H9 (cell line): ENCODE results near the gene C1QTNF9B. TPM values are rescaled to one million over a fixed set of nuclear protein-coding genes. Genes with fewer than 3 reads are reported as not detected.
"Not testable (repeated sequence)": the region's sequence is repeated elsewhere in the genome, so short reads cannot be mapped to it uniquely, and the experiment has no call there.

ENCODE experiments used
- DNase-seq: peaks from one replicate; pipeline ENCODE4 v3.0.0-alpha.2; 2017
- H2AFZ ChIP-seq: one replicate; pipeline ENCODE4 v1.6.1; 2013; ENCODE audit warnings: mild to moderate bottlenecking, low read length, control low read depth, moderate library complexity
- H2AK5ac ChIP-seq: 2 replicates; pipeline ENCODE4 v1.6.1; 2013; ENCODE audit warnings: low read length, control low read depth, mixed read lengths; ENCODE audit not compliant: insufficient read length
- H2BK120ac ChIP-seq: one replicate; pipeline ENCODE4 v1.6.1; 2013; ENCODE audit warnings: low read depth, mild to moderate bottlenecking, low read length, control low read depth, inconsistent platforms; ENCODE audit not compliant: poor library complexity, severe bottlenecking
- H2BK12ac ChIP-seq: 2 replicates; pipeline ENCODE4 v1.6.1; 2013; ENCODE audit warnings: low read length, control low read depth, mixed read lengths, low read depth; ENCODE audit not compliant: insufficient read length
- H2BK15ac ChIP-seq: 2 replicates; pipeline ENCODE4 v1.6.1; 2013; ENCODE audit warnings: low read depth, low read length, control low read depth
- H2BK20ac ChIP-seq: one replicate; pipeline ENCODE4 v1.6.1; 2013; ENCODE audit warnings: low read depth, mild to moderate bottlenecking, low read length, control low read depth, inconsistent platforms; ENCODE audit not compliant: poor library complexity, severe bottlenecking
- H2BK5ac ChIP-seq: 2 replicates; pipeline ENCODE4 v1.6.1; 2013; ENCODE audit warnings: low read length, control low read depth, mixed read lengths; ENCODE audit not compliant: insufficient read length
- H3K14ac ChIP-seq: 2 replicates; pipeline ENCODE4 v1.6.1; 2013; ENCODE audit warnings: low read length, control low read depth; ENCODE audit not compliant: insufficient read depth
- H3K18ac ChIP-seq: 2 replicates; pipeline ENCODE4 v1.6.1; 2013; ENCODE audit warnings: low read depth, mild to moderate bottlenecking, mixed read lengths, low read length, control low read depth; ENCODE audit not compliant: insufficient read length
- H3K23ac ChIP-seq: 2 replicates; pipeline ENCODE4 v1.6.1; 2013; ENCODE audit warnings: low read length, control low read depth, mixed read lengths, low read depth; ENCODE audit not compliant: insufficient read length
- H3K23me2 ChIP-seq: 2 replicates; pipeline ENCODE4 v1.6.1; 2013; ENCODE audit warnings: low read depth, mild to moderate bottlenecking, mixed read lengths, low read length, control low read depth; ENCODE audit not compliant: insufficient read length, poor library complexity, severe bottlenecking
- H3K27ac ChIP-seq: 2 replicates; pipeline ENCODE4 v1.5.1; 2013; ENCODE audit warnings: low read length, control low read depth, mixed read lengths, low read depth; ENCODE audit not compliant: insufficient read length
- H3K27me3 ChIP-seq: 2 replicates; pipeline ENCODE4 v1.6.1; 2013; ENCODE audit warnings: low read length, control low read depth, inconsistent platforms; ENCODE audit not compliant: insufficient read depth
- H3K4ac ChIP-seq: 2 replicates; pipeline ENCODE4 v1.6.1; 2013; ENCODE audit warnings: low read depth, mild to moderate bottlenecking, control low read depth, inconsistent platforms, low read length, moderate library complexity
- H3K4me1 ChIP-seq: 2 replicates; pipeline ENCODE4 v1.6.1; 2013; ENCODE audit warnings: low read length, control low read depth, inconsistent platforms; ENCODE audit not compliant: insufficient read depth
- H3K4me2 ChIP-seq: 2 replicates; pipeline ENCODE4 v1.6.1; 2013; ENCODE audit warnings: low read length, control low read depth, mixed read lengths; ENCODE audit not compliant: insufficient read length, insufficient read depth
- H3K56ac ChIP-seq: 2 replicates; pipeline ENCODE4 v1.6.1; 2013; ENCODE audit warnings: low read depth, mild to moderate bottlenecking, mixed read lengths, low read length, control low read depth; ENCODE audit not compliant: insufficient read length
- H3K79me1 ChIP-seq: 2 replicates; pipeline ENCODE4 v1.6.1; 2013; ENCODE audit warnings: low read depth, mild to moderate bottlenecking, moderate library complexity, low read length, control low read depth, inconsistent platforms; ENCODE audit not compliant: insufficient read depth, poor library complexity, severe bottlenecking
- H3K79me2 ChIP-seq: 2 replicates; pipeline ENCODE4 v1.6.1; 2013; ENCODE audit warnings: low read length, control low read depth, inconsistent platforms; ENCODE audit not compliant: insufficient read depth
- H3K9ac ChIP-seq: 2 replicates; pipeline ENCODE4 v1.6.1; 2013; ENCODE audit warnings: low read length, control low read depth, mixed read lengths; ENCODE audit not compliant: insufficient read length; ENCODE audit errors: extremely low read depth
- H3K9me3 ChIP-seq: one replicate; pipeline ENCODE4 v1.6.1; 2013; ENCODE audit warnings: low read depth, low read length, inconsistent platforms; ENCODE audit not compliant: control insufficient read depth
- H3T11ph ChIP-seq: one replicate; pipeline ENCODE4 v1.6.1; 2013; ENCODE audit warnings: mild to moderate bottlenecking, low read length, control low read depth, inconsistent platforms
- H4K20me1 ChIP-seq: one replicate; pipeline ENCODE4 v1.6.1; 2013; ENCODE audit not compliant: control insufficient read depth, insufficient read length, insufficient read depth
- H4K5ac ChIP-seq: 2 replicates; pipeline ENCODE4 v1.6.1; 2013; ENCODE audit warnings: low read depth, mild to moderate bottlenecking, mixed read lengths, low read length, control low read depth; ENCODE audit not compliant: insufficient read length
- H4K8ac ChIP-seq: replicated peaks from 2 replicates; pipeline ENCODE4 v1.6.1; 2013; ENCODE audit warnings: low read length, control low read depth, mixed read lengths, low read depth; ENCODE audit not compliant: insufficient read length
- H4K91ac ChIP-seq: 2 replicates; pipeline ENCODE4 v1.6.1; 2013; ENCODE audit warnings: low read depth, mild to moderate bottlenecking, moderate library complexity, mixed read lengths, low read length, control low read depth; ENCODE audit not compliant: insufficient read length
- H3K27ac Mint-ChIP-seq, 3 experiments: 2 replicates in 2 of 3; 3 replicates in 1 of 3; pipeline ENCODE4 v1.8.0; 2020 to 2021; ENCODE audit warnings: mixed read lengths in 3 of 3, mild to moderate bottlenecking in 1 of 3, moderate library complexity in 1 of 3
- H3K27me3 Mint-ChIP-seq: 2 replicates; pipeline ENCODE4 v1.8.0; 2021; ENCODE audit warnings: low read depth, mild to moderate bottlenecking, moderate library complexity, mixed read lengths
- H3K36me3 Mint-ChIP-seq, 3 experiments: 2 replicates in 2 of 3; 3 replicates in 1 of 3; pipeline ENCODE4 v1.8.0; 2020 to 2021; ENCODE audit warnings: low read depth in 3 of 3, mixed read lengths in 3 of 3; ENCODE audit not compliant: insufficient read depth in 1 of 3
- H3K4me1 Mint-ChIP-seq, 2 experiments: 2 replicates each; pipeline ENCODE4 v1.8.0; 2020; ENCODE audit warnings: mixed read lengths in 2 of 2
- H3K4me3 Mint-ChIP-seq, 2 experiments: 2 replicates in 1 of 2; 3 replicates in 1 of 2; pipeline ENCODE4 v1.8.0; 2020 to 2021; ENCODE audit warnings: mild to moderate bottlenecking in 2 of 2, mixed read lengths in 2 of 2, moderate library complexity in 1 of 2
- H3K9me3 Mint-ChIP-seq, 2 experiments: 2 replicates in 1 of 2; 3 replicates in 1 of 2; pipeline ENCODE4 v1.8.0; 2020; ENCODE audit warnings: mild to moderate bottlenecking in 2 of 2, mixed read lengths in 2 of 2, moderate library complexity in 1 of 2
- CTCF ChIP-seq: fragments of 200-600 bp; sonication (generic); conservative IDR thresholded peaks from 3 replicates; pipeline ENCODE4 v1.8.0; 2021; ENCODE audit warnings: antibody characterized with exemption, mild to moderate bottlenecking
- WGBS: extraction: QIAGEN DNeasy Blood & Tissue Kit; methylation state at CpG from one replicate; pipeline ENCODE4 v1.1.7; 2013; ENCODE audit warnings: missing lambda C conversion rate, low lambda C conversion rate, mixed read lengths; ENCODE audit not compliant: insufficient read length; ENCODE audit errors: extremely low coverage; 5-methylcytosine and 5-hydroxymethylcytosine counted together
- total RNA-seq: library from RNA; stranded (reverse); gene quantifications from 2 replicates; pipeline ENCODE4 v1.2.1, GENCODE V29; 2021

The C1QTNF9B gene
- total RNA-seq, 1 experiment from 2014 or later = not detected

DNA sequence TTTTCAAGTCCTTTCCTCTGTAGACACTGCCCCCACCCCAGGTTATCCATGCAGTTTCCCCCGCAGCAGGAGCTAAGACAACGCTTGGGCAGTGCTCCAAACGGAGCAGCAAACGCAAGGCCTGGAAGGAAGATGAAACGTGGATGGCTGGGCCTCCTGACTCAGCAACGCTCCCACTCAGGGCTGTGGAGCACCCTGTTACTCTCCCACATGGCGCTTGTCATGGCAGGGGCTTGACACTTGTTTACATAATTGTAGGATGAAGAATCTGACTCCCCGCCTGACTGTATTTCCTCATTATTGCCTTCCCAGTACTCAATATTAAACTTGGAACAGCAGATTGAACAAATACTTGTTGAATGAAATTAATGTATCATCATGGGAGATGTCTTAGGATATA lies 799 bp upstream of the C1QTNF9B start:
- TF ChIP-seq CTCF = no peak

DNA sequence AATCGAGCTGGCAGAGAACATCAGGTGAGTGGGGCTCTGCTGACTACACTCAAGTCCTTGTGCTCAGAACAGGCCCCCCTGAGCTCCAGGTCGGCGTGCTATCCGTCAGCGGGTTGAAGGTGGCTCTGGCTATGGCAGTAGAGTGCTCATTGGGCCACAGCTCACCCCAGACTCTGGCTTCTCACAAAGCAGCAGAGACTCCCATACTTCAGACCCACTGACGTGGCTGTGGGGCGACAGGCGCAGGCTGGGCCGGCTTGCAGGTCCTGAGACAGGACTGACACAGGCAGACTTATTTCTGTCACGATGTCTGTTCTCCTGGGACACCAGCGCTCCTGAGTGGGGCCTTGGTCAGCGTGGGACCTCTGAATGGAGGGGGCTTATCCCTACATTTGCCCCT lies 2.6 kb downstream of the C1QTNF9B start:
- H3K4ac ChIP-seq, H3K36me3 Mint-ChIP-seq, H3K23me2 ChIP-seq, H3K27ac Mint-ChIP-seq, H3K14ac ChIP-seq, H2AK5ac ChIP-seq, H3K79me1 ChIP-seq, H4K91ac ChIP-seq, H3K4me1 ChIP-seq, H3K9me3 ChIP-seq, H3T11ph ChIP-seq, H2BK5ac ChIP-seq, H3K79me2 ChIP-seq, H3K9ac ChIP-seq, H2BK12ac ChIP-seq, H3K27me3 ChIP-seq, H3K27ac ChIP-seq, H3K27me3 Mint-ChIP-seq, H4K5ac ChIP-seq, H2BK120ac ChIP-seq, H3K18ac ChIP-seq, H3K9me3 Mint-ChIP-seq, H2AFZ ChIP-seq, DNase-seq, H3K4me3 Mint-ChIP-seq, H3K4me2 ChIP-seq, H4K20me1 ChIP-seq, H3K23ac ChIP-seq, H2BK15ac ChIP-seq, H2BK20ac ChIP-seq, H4K8ac ChIP-seq, H3K56ac ChIP-seq: not testable (repeated sequence)
- H3K4me1 Mint-ChIP-seq = peaks cover 11 to 13% of the 10 kb centered on the region in 2 experiments
- no CpG with 5 or more reads among the region's 12 CpGs for WGBS

More for the DNA sequence above, 799 bp upstream of the C1QTNF9B start:
- Histone ChIP-seq H3K9ac (no peak overlapping the region), H3K14ac (no peak overlapping the region), H3K18ac (no peak overlapping the region), H4K91ac (no peak overlapping the region), H2BK120ac (no peak overlapping the region), H3K56ac (no peak overlapping the region), H2AFZ (no peak overlapping the region), H2AK5ac (no peak overlapping the region), H2BK5ac (no peak overlapping the region), H3K79me2 (no peaks in the 10 kb centered on the region), H3K23ac (no peak overlapping the region), H2BK15ac (no peak overlapping the region), H3K4ac (no peak overlapping the region), H4K8ac (no peak overlapping the region), H3K4me1 (no peaks in the 10 kb centered on the region), H4K20me1 (no peaks in the 10 kb centered on the region), H2BK12ac (no peak overlapping the region), H4K5ac (no peak overlapping the region), H3T11ph (no peak overlapping the region), H3K23me2 (no peaks in the 10 kb centered on the region), H3K27ac (no peak overlapping the region), H3K9me3 (no peaks in the 10 kb centered on the region), H3K4me2 (no peak overlapping the region), H3K27me3 (no peaks in the 10 kb centered on the region), H3K79me1 (no peaks in the 10 kb centered on the region), H2BK20ac (no peak overlapping the region)
- Mint-ChIP-seq H3K4me1 (peaks cover 3 to 7% of the 10 kb centered on the region in 2 experiments; a peak in 1 of 4 replicates), H3K4me3 (no peak overlapping the region), H3K36me3 (no peaks in the 10 kb centered on the region), H3K27ac (no peak overlapping the region), H3K9me3 (no peaks in the 10 kb centered on the region), H3K27me3 (no peaks in the 10 kb centered on the region; the same call in none of the 2 replicates)
- no CpG with 5 or more reads among the region's 8 CpGs for WGBS
- DNase-seq = no peak
